Effector memory CD4-positive, alpha-beta T cell (primary cell): ENCODE data around the gene RNF186.

ENCODE experiments used
- DNase-seq, 3 donors: peaks; one replicate each; pipeline ENCODE4 v3.0.0-alpha.2; 2020
- H3K27ac ChIP-seq: 2 replicates; pipeline ENCODE4 v1.7.0; 2013; ENCODE audit warnings: mild to moderate bottlenecking, low read length, moderate library complexity; ENCODE audit not compliant: insufficient read depth, poor library complexity, severe bottlenecking
- H3K27me3 ChIP-seq: replicated peaks from 2 replicates; pipeline ENCODE4 v1.7.0; 2013; ENCODE audit warnings: mild to moderate bottlenecking, low read length; ENCODE audit not compliant: insufficient read depth, control insufficient read depth, poor library complexity, severe bottlenecking
- H3K36me3 ChIP-seq: 2 replicates; pipeline ENCODE4 v1.7.0; 2013; ENCODE audit warnings: mild to moderate bottlenecking, low read length, moderate library complexity; ENCODE audit not compliant: control insufficient read depth, insufficient read depth
- H3K4me1 ChIP-seq: 2 replicates; pipeline ENCODE4 v1.7.0; 2013; ENCODE audit warnings: low read length, mild to moderate bottlenecking; ENCODE audit not compliant: control insufficient read depth, insufficient read depth, poor library complexity, severe bottlenecking
- H3K4me3 ChIP-seq: 2 replicates; pipeline ENCODE4 v1.7.0; 2013; ENCODE audit warnings: low read length, low read depth, mild to moderate bottlenecking; ENCODE audit not compliant: insufficient read depth, poor library complexity, severe bottlenecking
- H3K9me3 ChIP-seq: 2 replicates; pipeline ENCODE4 v1.7.0; 2013; ENCODE audit warnings: mild to moderate bottlenecking, low read length, moderate library complexity; ENCODE audit not compliant: control insufficient read depth

The RNF186 gene

GRCh38 chr1:19769211-19769932 is 45.7 kb downstream of the RNF186 start:
- Histone ChIP-seq H3K4me3 (no peak overlapping the region), H3K27ac (no peak overlapping the region), H3K36me3 (peaks cover 31% of the 10 kb centered on the region), H3K4me1 (no peaks in the 10 kb centered on the region), H3K9me3 (no peaks in the 10 kb centered on the region), H3K27me3 (no peaks in the 10 kb centered on the region)
- DNase-seq = no peak

- no peak overlapping the region for H3K27ac ChIP-seq
- H3K4me1 ChIP-seq = no peaks in the 10 kb centered on the region
- H3K36me3 ChIP-seq = peaks cover 31% of the 10 kb centered on the region
- no peaks in the 10 kb centered on the region for H3K27me3 ChIP-seq
- no peak overlapping the region for H3K4me3 ChIP-seq
- DNase-seq = no peak
- no peaks in the 10 kb centered on the region for H3K9me3 ChIP-seq
Measured at GRCh38 chr1:19768353-19769210, 46.5 kb downstream of the RNF186 start.

GRCh38 chr1:19765623-19766022 is 49.5 kb downstream of the RNF186 start:
- Histone ChIP-seq H3K9me3 (no peaks in the 10 kb centered on the region), H3K4me1 (no peaks in the 10 kb centered on the region), H3K27me3 (no peaks in the 10 kb centered on the region), H3K36me3 (peaks cover 21% of the 10 kb centered on the region), H3K27ac (no peak overlapping the region), H3K4me3 (no peak overlapping the region)
- no peak for DNase-seq

GRCh38 chr1:19764848-19765247 is 50.2 kb downstream of the RNF186 start:
- no peaks in the 10 kb centered on the region for H3K9me3 ChIP-seq
- no peak for DNase-seq
- H3K4me1 ChIP-seq = no peaks in the 10 kb centered on the region
- no peak overlapping the region for H3K27ac ChIP-seq
- no peak overlapping the region for H3K4me3 ChIP-seq
- H3K36me3 ChIP-seq = peaks cover 13% of the 10 kb centered on the region
- no peaks in the 10 kb centered on the region for H3K27me3 ChIP-seq
